Measurements from ENCODE around the gene NME9.

Gene NME9

GRCh38 chr3:138300647-138301046 is 29.0 kb downstream of the NME9 start:
- in situ Hi-C loops (cut with MboI; ENCODE audit: low pct_unique_long_range_greater_than_20kb, low sequenced_read_pairs) = no loop called here
- no peak for DNase-seq

GRCh38 chr3:138297876-138298275 is 31.8 kb downstream of the NME9 start:
- in situ Hi-C loops (cut with MboI; ENCODE audit: low pct_unique_long_range_greater_than_20kb, low sequenced_read_pairs) = no loop called here
- no peak for DNase-seq

- DNase-seq = no peak
- in situ Hi-C loops (cut with MboI; ENCODE audit: low pct_unique_long_range_greater_than_20kb, low sequenced_read_pairs) = no loop called here
Observed at GRCh38 chr3:138297059-138297607, 32.5 kb downstream of the NME9 start.

- no peak for DNase-seq
- in situ Hi-C loops (cut with MboI; ENCODE audit: low pct_unique_long_range_greater_than_20kb, low sequenced_read_pairs) = no loop called here
Observed at GRCh38 chr3:138296639-138297038, 33.0 kb downstream of the NME9 start.

GRCh38 chr3:138289701-138290100 is 40.0 kb downstream of the NME9 start:
- no peak for DNase-seq
- in situ Hi-C loops (cut with MboI; ENCODE audit: low pct_unique_long_range_greater_than_20kb, low sequenced_read_pairs) = no loop called here

GRCh38 chr3:138289260-138289659 is 40.4 kb downstream of the NME9 start:
- DNase-seq = no peak
- in situ Hi-C loops (cut with MboI; ENCODE audit: low pct_unique_long_range_greater_than_20kb, low sequenced_read_pairs) = no loop called here

- peak; percentile 9 for DNase-seq
- in situ Hi-C loops (cut with MboI; ENCODE audit: low pct_unique_long_range_greater_than_20kb, low sequenced_read_pairs) = no loop called here
Observed at GRCh38 chr3:138284957-138285477, 44.6 kb downstream of the NME9 start.

GRCh38 chr3:138284079-138284478 is 45.6 kb downstream of the NME9 start:
- no peak for DNase-seq
- in situ Hi-C loops (cut with MboI; ENCODE audit: low pct_unique_long_range_greater_than_20kb, low sequenced_read_pairs) = no loop called here

GRCh38 chr3:138282836-138283235 is 46.8 kb downstream of the NME9 start:
- in situ Hi-C loops (cut with MboI; ENCODE audit: low pct_unique_long_range_greater_than_20kb, low sequenced_read_pairs) = no loop called here
- no peak for DNase-seq

- in situ Hi-C loops (cut with MboI; ENCODE audit: low pct_unique_long_range_greater_than_20kb, low sequenced_read_pairs) = no loop called here
- no peak for DNase-seq
Observed at GRCh38 chr3:138281561-138281960, 48.1 kb downstream of the NME9 start.

GRCh38 chr3:138271189-138271794 is 58.4 kb downstream of the NME9 start:
- in situ Hi-C loops (cut with MboI; ENCODE audit: low pct_unique_long_range_greater_than_20kb, low sequenced_read_pairs) = no loop called here
- DNase-seq = no peak

- in situ Hi-C loops (cut with MboI; ENCODE audit: low pct_unique_long_range_greater_than_20kb, low sequenced_read_pairs) = no loop called here
- no peak for DNase-seq
Observed at GRCh38 chr3:138270245-138270644, 59.4 kb downstream of the NME9 start.

- no peak for DNase-seq
- in situ Hi-C loops (cut with MboI; ENCODE audit: low pct_unique_long_range_greater_than_20kb, low sequenced_read_pairs) = no loop called here
Observed at GRCh38 chr3:138267083-138267482, 62.6 kb downstream of the NME9 start.

- DNase-seq = no peak
- in situ Hi-C loops (cut with MboI; ENCODE audit: low pct_unique_long_range_greater_than_20kb, low sequenced_read_pairs) = no loop called here
Observed at GRCh38 chr3:138265745-138266144, 63.9 kb downstream of the NME9 start.

GRCh38 chr3:138263104-138263503 is 66.5 kb downstream of the NME9 start:
- DNase-seq = no peak
- in situ Hi-C loops (cut with MboI; ENCODE audit: low pct_unique_long_range_greater_than_20kb, low sequenced_read_pairs) = no loop called here

- in situ Hi-C loops (cut with MboI; ENCODE audit: low pct_unique_long_range_greater_than_20kb, low sequenced_read_pairs) = no loop called here
- DNase-seq = no peak
Observed at GRCh38 chr3:138260611-138261010, 69.0 kb downstream of the NME9 start.

GRCh38 chr3:138259126-138259525 is 70.5 kb downstream of the NME9 start:
- in situ Hi-C loops (cut with MboI; ENCODE audit: low pct_unique_long_range_greater_than_20kb, low sequenced_read_pairs) = no loop called here
- DNase-seq = no peak

- DNase-seq = no peak
- in situ Hi-C loops (cut with MboI; ENCODE audit: low pct_unique_long_range_greater_than_20kb, low sequenced_read_pairs) = no loop called here
Observed at GRCh38 chr3:138257986-138258385, 71.7 kb downstream of the NME9 start.

GRCh38 chr3:138256022-138256421 is 73.6 kb downstream of the NME9 start:
- in situ Hi-C loops (cut with MboI; ENCODE audit: low pct_unique_long_range_greater_than_20kb, low sequenced_read_pairs) = no loop called here
- no peak for DNase-seq

GRCh38 chr3:138254216-138254615 is 75.4 kb downstream of the NME9 start:
- in situ Hi-C loops (cut with MboI; ENCODE audit: low pct_unique_long_range_greater_than_20kb, low sequenced_read_pairs) = no loop called here
- no peak for DNase-seq

GRCh38 chr3:138253609-138254008 is 76.0 kb downstream of the NME9 start:
- no peak for DNase-seq
- in situ Hi-C loops (cut with MboI; ENCODE audit: low pct_unique_long_range_greater_than_20kb, low sequenced_read_pairs) = no loop called here
